Fibroblast of peridontal ligament (primary cell): ENCODE measurements around the gene RAD23A.

ENCODE experiments used
- DNase-seq: peaks from one replicate; pipeline ENCODE4 v3.0.0-alpha.2; 2010; ENCODE audit errors: extremely low read depth

Gene RAD23A

DNA sequence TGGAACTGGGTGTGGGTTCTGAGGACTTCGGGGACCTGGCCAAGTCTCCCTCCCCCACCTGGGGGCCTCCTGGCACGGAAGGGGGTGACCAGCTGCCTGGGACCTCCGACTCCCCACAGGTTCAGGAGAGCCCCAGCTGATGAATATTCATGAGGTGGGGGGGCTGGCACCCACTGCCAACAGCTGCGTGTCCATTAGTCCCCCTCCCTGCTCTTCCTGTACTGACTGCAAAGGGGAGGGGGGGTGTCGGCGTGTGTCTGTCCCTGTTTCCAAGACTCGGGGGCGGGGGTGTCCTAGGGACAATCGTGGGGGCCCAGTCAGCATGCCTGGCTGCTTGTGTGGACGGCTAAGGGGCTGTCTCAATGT lies 39.0 kb downstream of the RAD23A start:
- DNase-seq = no peak

DNA sequence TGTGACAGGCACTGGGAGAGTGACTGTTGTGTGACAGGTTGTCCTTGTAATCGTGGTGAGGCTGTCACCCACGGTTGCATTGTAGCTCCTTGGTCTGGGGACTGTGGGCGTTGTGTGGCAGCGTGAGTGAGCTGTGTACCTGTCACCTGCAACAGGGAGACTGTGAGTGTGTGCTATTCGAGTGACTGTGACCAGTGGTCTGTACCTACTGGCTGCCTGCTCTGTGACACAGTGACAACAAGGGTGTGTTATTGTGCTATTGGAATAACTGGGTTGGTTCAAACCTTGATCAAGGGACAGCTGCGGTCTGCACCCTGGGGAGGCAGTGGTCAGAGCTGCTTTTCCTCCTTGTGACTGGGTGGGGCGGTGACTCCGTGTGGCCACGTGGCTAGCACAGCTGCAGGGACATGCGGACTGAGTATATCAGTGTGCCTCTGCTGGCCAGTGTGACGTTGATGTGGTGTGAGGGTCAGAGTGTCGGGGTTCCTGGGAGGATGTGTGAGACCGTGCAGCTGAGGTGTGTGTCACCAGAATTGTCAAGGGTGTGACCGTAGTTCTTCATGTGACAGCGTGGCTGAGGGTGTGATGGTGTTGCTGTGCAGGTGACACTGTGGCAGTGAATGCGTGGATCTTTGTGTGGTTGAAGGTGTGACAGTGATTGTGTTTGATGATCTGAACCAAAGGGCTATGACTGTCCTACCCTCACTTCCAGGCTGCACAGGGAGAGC lies 39.6 kb downstream of the RAD23A start:
- DNase-seq = no peak

DNA sequence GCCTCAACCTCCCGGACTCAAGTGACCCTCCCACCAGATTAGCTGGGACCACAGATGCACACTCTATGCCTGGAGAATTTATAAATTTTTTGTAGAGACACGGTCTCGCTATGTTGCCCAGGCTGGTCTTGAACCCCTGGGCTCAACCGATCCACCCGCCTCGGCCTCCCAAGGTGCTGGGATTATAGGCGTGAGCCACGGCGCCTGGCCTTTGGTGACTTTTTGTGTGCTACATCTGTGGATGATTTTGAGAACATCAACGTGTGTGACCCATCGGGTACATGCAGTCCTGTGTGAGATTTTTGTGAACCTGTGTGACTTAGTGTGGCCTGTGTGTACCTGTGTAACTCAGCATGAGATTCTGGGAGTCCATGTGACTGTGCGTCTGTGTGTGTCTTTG lies 41.1 kb downstream of the RAD23A start:
- no peak for DNase-seq

- DNase-seq = no peak
These were observed 41.5 kb downstream of the RAD23A start for GRCh38 chr19:12987190-12987589.

DNA sequence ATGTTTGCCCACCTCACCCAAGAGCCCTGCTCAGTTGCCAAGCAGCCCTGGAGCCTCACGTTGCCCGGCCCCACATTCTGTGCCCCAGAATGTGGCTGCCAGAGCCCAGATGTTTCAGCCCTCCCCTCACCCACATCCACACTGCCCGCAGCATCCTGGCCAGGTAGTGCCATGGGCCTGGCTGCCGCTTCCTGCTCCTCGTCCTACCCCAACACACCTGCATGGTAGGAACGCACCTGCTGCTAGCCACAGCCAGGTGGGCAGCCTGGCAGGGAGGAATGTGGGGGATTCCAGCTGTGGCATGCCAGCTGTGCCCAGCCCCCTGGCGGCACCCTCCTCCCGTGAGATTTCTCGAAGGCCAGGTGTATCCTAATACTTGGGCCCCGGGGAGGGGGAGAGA lies 42.1 kb downstream of the RAD23A start:
- DNase-seq = no peak

GRCh38 chr19:12990431-12990830 lies 44.8 kb downstream of the RAD23A start:
- DNase-seq = no peak

GRCh38 chr19:12990853-12991252 lies 45.2 kb downstream of the RAD23A start:
- DNase-seq = no peak

DNA sequence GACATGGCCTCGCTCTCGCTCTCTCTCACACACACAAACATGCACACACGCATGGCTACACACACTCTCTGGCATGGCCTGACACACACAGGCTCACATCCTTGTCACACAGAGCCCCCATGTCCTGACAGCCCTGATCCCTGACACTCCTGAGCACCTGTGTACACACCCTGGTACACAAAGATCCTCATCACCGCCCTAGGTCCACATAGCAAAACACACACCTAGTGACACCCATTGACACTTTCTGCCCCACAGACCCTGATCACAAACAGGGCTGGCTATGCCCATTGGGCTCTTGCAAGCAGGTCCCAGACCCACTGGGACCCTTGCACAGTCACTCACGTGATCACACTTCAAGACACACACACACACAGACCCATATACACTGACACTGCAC lies 45.6 kb downstream of the RAD23A start:
- DNase-seq = no peak

- DNase-seq = no peak
These were observed 47.1 kb downstream of the RAD23A start for GRCh38 chr19:12992729-12993128.

- DNase-seq = no peak
These were observed 47.9 kb downstream of the RAD23A start for GRCh38 chr19:12993562-12993961.

GRCh38 chr19:12994701-12995595 lies 49.3 kb downstream of the RAD23A start, which contains the start of gene NFIX:
TSS of gene NFIX (plus strand) at chr19:12995475. CDS start at chr19:12995838, 363 bp downstream.
- DNase-seq = peak; percentile 52

GRCh38 chr19:12995596-12996405 lies 50.1 kb downstream of the RAD23A start:
- DNase-seq = no peak

GRCh38 chr19:12996406-12997094 lies 50.9 kb downstream of the RAD23A start:
- DNase-seq = peak; percentile 33

DNA sequence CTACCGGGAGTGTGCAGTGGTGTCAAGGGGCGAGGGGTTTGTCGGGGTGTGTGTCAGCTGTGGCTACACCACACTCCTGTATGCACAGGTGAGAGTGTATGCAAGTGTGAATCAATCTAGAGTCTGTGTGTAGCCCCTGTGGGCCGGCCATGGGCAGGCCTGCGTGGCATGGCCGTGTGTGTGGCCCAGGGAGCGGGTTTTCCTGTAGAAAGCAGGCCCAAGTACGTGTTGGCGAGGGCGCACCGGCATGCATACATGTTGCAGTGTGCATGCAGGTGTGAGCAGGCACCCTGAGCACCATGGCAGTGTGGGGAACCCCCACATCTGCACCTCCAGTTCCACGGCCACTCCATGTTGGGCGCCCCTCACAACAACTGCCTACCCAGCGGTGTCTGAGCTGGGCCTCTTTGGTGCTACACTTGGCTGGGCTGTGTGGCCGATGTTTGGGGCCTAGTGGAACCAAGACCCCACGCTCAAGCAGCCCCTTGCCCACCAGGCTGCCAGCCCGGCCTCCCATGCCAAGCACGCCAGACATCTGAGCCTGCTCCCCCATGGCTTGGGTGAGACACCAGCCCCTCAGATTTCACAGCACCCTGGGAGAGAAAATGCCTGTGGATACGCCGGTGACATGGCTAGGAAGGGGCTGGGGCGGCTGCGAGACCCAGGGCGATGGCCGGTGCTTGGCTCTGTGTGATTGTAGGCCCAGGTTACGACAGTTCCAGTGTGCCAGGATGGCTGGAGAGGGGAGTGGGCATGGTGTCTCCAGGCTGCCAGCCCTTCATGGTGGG lies 51.7 kb downstream of the RAD23A start:
- DNase-seq = no peak

DNA sequence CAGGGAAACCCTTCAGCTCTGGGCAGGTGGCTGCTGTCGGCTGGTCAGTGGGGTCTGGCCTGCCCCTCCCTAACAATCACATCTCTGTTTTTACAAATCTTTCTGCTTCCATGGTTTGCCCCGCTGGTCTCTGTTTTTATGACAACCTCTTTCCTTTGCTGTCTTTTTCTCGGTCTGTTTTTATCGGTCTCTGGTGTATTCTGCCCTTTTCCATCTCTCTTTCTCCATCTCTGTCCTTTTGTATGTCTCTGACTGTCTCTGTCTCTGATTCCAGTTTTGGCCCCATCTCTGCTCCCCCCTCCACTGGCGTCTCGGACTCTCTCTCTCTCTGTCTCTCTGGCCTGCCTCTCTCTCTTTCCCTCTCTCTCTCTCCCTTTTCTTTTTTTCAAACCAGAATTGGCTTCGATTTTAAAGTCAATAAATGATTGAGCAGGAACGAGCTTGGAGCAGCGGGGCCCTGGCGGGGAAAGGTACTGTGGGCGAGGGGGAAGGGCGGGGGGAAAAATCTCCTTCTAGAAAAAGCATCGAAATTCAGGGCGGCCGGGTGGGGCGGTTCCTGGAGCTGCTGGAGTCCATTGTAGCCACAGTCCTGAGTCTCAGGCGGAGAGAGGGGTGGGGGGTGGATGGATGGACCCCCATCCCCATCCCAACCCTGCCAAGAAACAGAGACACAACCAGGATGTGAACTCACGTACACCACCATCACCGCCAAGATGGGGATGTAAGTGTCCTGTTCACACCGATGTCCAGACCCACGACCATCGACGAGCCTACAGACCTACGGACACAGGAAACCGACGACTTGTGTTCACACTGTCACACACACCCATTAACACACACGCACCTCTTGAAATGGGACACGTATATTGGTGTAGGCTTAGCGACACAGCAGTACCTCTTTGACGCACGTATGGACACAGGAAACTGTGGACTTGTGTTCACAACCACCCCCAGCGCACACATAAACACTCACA lies 52.6 kb downstream of the RAD23A start:
- DNase-seq = no peak

- no peak for DNase-seq
These were observed 55.5 kb downstream of the RAD23A start for GRCh38 chr19:13001166-13001501.

DNA sequence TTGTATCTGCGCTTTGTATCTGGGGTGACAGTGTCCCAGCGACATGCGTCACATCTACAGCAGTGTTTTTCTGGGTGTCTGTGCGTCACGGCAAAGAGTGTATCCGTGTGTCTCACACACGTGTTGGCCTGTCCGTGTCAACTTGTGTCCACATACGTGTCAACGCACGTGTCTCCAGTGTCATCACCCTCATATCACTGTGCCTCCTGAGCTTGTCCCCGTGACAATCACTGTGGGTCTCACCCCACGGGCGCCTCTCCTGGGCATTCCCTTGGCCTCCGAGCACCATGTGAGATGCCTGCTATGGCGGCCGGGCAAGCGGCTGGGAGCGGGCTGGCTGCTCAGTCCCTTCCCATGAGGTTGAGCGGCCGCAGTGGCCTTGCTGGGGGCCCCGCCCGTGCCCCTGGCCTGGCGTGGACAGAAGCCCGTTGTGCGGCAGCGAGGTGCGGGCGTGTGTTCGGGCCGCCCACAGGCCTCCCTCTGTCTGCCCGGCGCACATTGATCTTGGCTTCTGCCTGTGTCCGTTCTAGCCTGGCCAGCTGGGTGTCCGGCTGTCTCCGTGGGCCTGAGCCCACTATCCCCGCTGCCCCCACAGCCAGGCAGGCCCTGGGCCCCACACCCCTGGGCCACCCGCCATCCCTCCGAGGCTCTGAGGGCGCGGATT lies 56.0 kb downstream of the RAD23A start:
- DNase-seq = no peak

GRCh38 chr19:13002166-13002898 lies 56.7 kb downstream of the RAD23A start:
- DNase-seq = no peak
